Vagina (tissue), 2 donors: ENCODE results near the gene ARHGEF11.

Experiments used
- CTCF ChIP-seq, 3 experiments: fragments of 450-650 bp in 2 of 3; fragments of 200-600 bp in 1 of 3; sonication (generic) in 1 of 3; IDR thresholded peaks; one replicate each; pipeline ENCODE4 v1.5.1; 2017 to 2019; ENCODE audit warnings: antibody characterized with exemption in 3 of 3, mild to moderate bottlenecking in 2 of 3, moderate library complexity in 2 of 3
- POLR2AphosphoS5 ChIP-seq, 2 donors: sonication (generic); formaldehyde crosslinking; IDR thresholded peaks; one replicate each; pipeline ENCODE4 v1.9.0; 2017; ENCODE audit warnings: antibody characterized with exemption in 2 of 2, mild to moderate bottlenecking in 2 of 2, low read depth in 1 of 2; ENCODE audit not compliant: insufficient read depth in 1 of 2

DNA sequence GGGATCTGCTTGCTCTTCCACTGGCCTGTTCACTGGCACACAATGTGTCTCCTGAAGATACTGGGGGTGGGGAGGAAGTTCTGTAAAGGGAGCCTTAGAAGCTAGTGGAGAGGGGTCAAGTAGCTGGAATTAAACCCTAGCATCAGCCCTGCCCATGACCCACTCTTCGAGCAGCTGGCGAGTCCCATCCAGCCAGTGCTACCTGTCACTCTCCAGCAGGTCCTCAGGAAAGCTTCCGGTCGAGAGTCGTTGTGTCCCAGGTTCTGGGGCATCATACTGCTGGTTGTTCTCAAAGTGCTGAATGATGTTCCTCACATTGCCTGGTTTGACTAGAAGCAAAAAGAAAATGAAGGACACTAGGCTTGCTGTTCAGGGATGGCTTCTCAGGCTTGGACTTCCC, 94.2 kb downstream of the ARHGEF11 start:
- TF ChIP-seq CTCF (IDR thresholded peaks at IDR 0.05): no peak
- no peak for TF ChIP-seq POLR2AphosphoS5 (IDR thresholded peaks at IDR 0.05; ENCODE audit: insufficient read depth in 1 of 2, low read depth in 1 of 2)
